ENCODE measurements around the gene MSI2.
"Not testable (repeated sequence)": the region's sequence is repeated elsewhere in the genome, so short reads cannot be mapped to it uniquely, and the experiment has no call there.

Gene MSI2

GRCh38 chr17:57489321-57489720, 233.0 kb downstream of the MSI2 start:
- DNase-seq: no peak

- DNase-seq: no peak
Observed at GRCh38 chr17:57490111-57490845, 234.0 kb downstream of the MSI2 start.

- no peak for DNase-seq
Observed at GRCh38 chr17:57490890-57491289, 234.6 kb downstream of the MSI2 start.

GRCh38 chr17:57493171-57493570, 236.8 kb downstream of the MSI2 start:
- no peak for DNase-seq

- DNase-seq: no peak
Observed at GRCh38 chr17:57493625-57494024, 237.3 kb downstream of the MSI2 start.

GRCh38 chr17:57494443-57494842, 238.1 kb downstream of the MSI2 start:
- no peak for DNase-seq

- no peak for DNase-seq
Observed at GRCh38 chr17:57495771-57496170, 239.4 kb downstream of the MSI2 start.

GRCh38 chr17:57496382-57496781, 240.1 kb downstream of the MSI2 start:
- DNase-seq: no peak

- DNase-seq: no peak
Observed at GRCh38 chr17:57498443-57498842, 242.1 kb downstream of the MSI2 start.

- DNase-seq: not testable (repeated sequence)
Observed at GRCh38 chr17:57499221-57499620, 242.9 kb downstream of the MSI2 start.

- no peak for DNase-seq
Observed at GRCh38 chr17:57499648-57500049, 243.3 kb downstream of the MSI2 start.

- no peak for DNase-seq
Observed at GRCh38 chr17:57501016-57501415, 244.7 kb downstream of the MSI2 start.

- no peak for DNase-seq
Observed at GRCh38 chr17:57502022-57502421, 245.7 kb downstream of the MSI2 start.

GRCh38 chr17:57502811-57503241, 246.5 kb downstream of the MSI2 start:
- DNase-seq: no peak

GRCh38 chr17:57504208-57504607, 247.9 kb downstream of the MSI2 start:
- no peak for DNase-seq

GRCh38 chr17:57505841-57506773, 249.8 kb downstream of the MSI2 start:
- DNase-seq: no peak

- no peak for DNase-seq
Observed at GRCh38 chr17:57506774-57507127, 250.4 kb downstream of the MSI2 start.

GRCh38 chr17:57507828-57508227, 251.5 kb downstream of the MSI2 start:
- DNase-seq: no peak

- no peak for DNase-seq
Observed at GRCh38 chr17:57508671-57509070, 252.3 kb downstream of the MSI2 start.

- no peak for DNase-seq
Observed at GRCh38 chr17:57511475-57512123, 255.3 kb downstream of the MSI2 start.

GRCh38 chr17:57512258-57512657, 255.9 kb downstream of the MSI2 start:
- DNase-seq: no peak

GRCh38 chr17:57512691-57513090, 256.4 kb downstream of the MSI2 start:
- DNase-seq: no peak

- no peak for DNase-seq
Observed at GRCh38 chr17:57513569-57513968, 257.2 kb downstream of the MSI2 start.

- no peak for DNase-seq
Observed at GRCh38 chr17:57514614-57515013, 258.3 kb downstream of the MSI2 start.

Measured in CD4-positive, alpha-beta T cell treated with Interleukin-15 for 1 hour (primary cell).